Kidney (tissue), 14 donors: ENCODE measurements around the gene SEC24C. TPM values are rescaled to one million over a fixed set of nuclear protein-coding genes. Genes with fewer than 3 reads are reported as not detected.
A peak's percentile ranks its signal among the peaks of the same experiment; 100 is the strongest.

ENCODE experiments used
- DNase-seq, 5 donors: peaks; one replicate each; pipeline ENCODE4 v3.0.0-alpha.2; 2013 to 2020
- FAIRE-seq: peaks from 2 replicates; lab custom pipeline; 2012; peaks lifted over from hg19 to GRCh38; lab: Jason Lieb, UNC
- H3K27ac ChIP-seq, 2 donors: one replicate each; pipeline ENCODE4 v1.7.0; 2013; ENCODE audit warnings: low read depth in 2 of 2, low read length in 2 of 2, inconsistent platforms in 1 of 2
- H3K27me3 ChIP-seq: one replicate; pipeline ENCODE4 v1.7.1; 2013; ENCODE audit warnings: low read length, inconsistent platforms; ENCODE audit not compliant: control insufficient read depth, insufficient read depth
- H3K36me3 ChIP-seq, 3 donors: one replicate each; pipeline versions ENCODE4 v1.7.0 to v1.7.1; 2013; ENCODE audit warnings: low read length in 3 of 3, control low read depth in 1 of 3, inconsistent platforms in 1 of 3; ENCODE audit not compliant: insufficient read depth in 3 of 3, control insufficient read depth in 2 of 3
- H3K4me1 ChIP-seq, 3 donors: one replicate each; pipeline versions ENCODE4 v1.7.0 to v1.7.1; 2013; ENCODE audit warnings: low read length in 3 of 3, inconsistent platforms in 1 of 3, low read depth in 1 of 3; ENCODE audit not compliant: control insufficient read depth in 2 of 3, insufficient read depth in 2 of 3
- H3K4me3 ChIP-seq, 3 donors: one replicate each; pipeline versions ENCODE4 v1.7.0 to v1.8.1; 2013; ENCODE audit warnings: low read length in 3 of 3, control low read depth in 1 of 3, inconsistent platforms in 1 of 3
- H3K9ac ChIP-seq, 3 donors: one replicate each; pipeline versions ENCODE4 v1.7.0 to v1.7.1; 2013; ENCODE audit warnings: low read length in 3 of 3, control low read depth in 1 of 3, inconsistent platforms in 1 of 3
- H3K9me3 ChIP-seq, 3 donors: one replicate each; pipeline versions ENCODE4 v1.7.0 to v1.7.1; 2013; ENCODE audit warnings: low read length in 3 of 3, control low read depth in 1 of 3, inconsistent platforms in 1 of 3; ENCODE audit not compliant: control insufficient read depth in 2 of 3, insufficient read depth in 1 of 3
- intact Hi-C: fragments of 100-400 bp; cut with DNase I; formaldehyde crosslinking; loops from one replicate; pipeline ENCODE4 v1.11.1; 2022
- polyA plus RNA-seq: library from polyadenylated mRNA; stranded (reverse); fragments of 350-450 nt; fragmentation: Illumina TruSeq; extraction: RNeasy Lipid Tissue Mini Kit (QIAGEN cat#74804); gene quantifications from one replicate; pipeline ENCODE4 v1.2.3, GENCODE V29; 2014; ENCODE audit warnings: low read depth, low replicate concordance; ENCODE audit not compliant: insufficient read depth
- total RNA-seq: library from RNA; stranded (reverse); fragmentation: NEBNext Ultra II Directional; extraction: Animal tissue kit (Norgen Biotek cat#: 25700); gene quantifications from one replicate; pipeline ENCODE4 v1.2.1, GENCODE V29; 2021
- TF ChIP-seq, protein P1 (sequence below): IDR thresholded peaks from 3 replicates; pipeline ENCODE4 v1.5.1; 2012; ENCODE audit warnings: mild to moderate bottlenecking, moderate library complexity, borderline replicate concordance; ENCODE audit not compliant: insufficient read depth; ENCODE audit errors: extremely low read depth
- donor health status: control.
- donor health status: control.
- donor health status: control.
- donor health status: control.
- donor health status: control.
- donor health status: DM: yes; HTN: yes; CAD: no.
- donor health status: Normal renal cell carcinoma (clear cell type).

SEC24C gene
- total and polyA plus RNA-seq, 2 donors from 2014 or later: 39.2 to 66.9 TPM

- Histone ChIP-seq H3K4me1 (peaks cover 0 to 5% (median 3%) of the 10 kb centered on the region in 3 donors), H3K9me3 (no peaks in the 10 kb centered on the region), H3K4me3 (no peak overlapping the region), H3K36me3 (peaks cover 10 to 47% (median 34%) of the 10 kb centered on the region in 3 donors), H3K27me3 (no peaks in the 10 kb centered on the region), H3K9ac (no peak overlapping the region), H3K27ac (no peak overlapping the region)
- intact Hi-C loops: no loop called here
- TF ChIP-seq, protein P1, sequence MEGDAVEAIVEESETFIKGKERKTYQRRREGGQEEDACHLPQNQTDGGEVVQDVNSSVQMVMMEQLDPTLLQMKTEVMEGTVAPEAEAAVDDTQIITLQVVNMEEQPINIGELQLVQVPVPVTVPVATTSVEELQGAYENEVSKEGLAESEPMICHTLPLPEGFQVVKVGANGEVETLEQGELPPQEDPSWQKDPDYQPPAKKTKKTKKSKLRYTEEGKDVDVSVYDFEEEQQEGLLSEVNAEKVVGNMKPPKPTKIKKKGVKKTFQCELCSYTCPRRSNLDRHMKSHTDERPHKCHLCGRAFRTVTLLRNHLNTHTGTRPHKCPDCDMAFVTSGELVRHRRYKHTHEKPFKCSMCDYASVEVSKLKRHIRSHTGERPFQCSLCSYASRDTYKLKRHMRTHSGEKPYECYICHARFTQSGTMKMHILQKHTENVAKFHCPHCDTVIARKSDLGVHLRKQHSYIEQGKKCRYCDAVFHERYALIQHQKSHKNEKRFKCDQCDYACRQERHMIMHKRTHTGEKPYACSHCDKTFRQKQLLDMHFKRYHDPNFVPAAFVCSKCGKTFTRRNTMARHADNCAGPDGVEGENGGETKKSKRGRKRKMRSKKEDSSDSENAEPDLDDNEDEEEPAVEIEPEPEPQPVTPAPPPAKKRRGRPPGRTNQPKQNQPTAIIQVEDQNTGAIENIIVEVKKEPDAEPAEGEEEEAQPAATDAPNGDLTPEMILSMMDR: no peak
- DNase-seq (peak in 1 of 5 donors; percentile 76), FAIRE-seq (no peak)
Measured at GRCh38 chr10:73759512-73760115, 15.4 kb downstream of the SEC24C start.

DNA sequence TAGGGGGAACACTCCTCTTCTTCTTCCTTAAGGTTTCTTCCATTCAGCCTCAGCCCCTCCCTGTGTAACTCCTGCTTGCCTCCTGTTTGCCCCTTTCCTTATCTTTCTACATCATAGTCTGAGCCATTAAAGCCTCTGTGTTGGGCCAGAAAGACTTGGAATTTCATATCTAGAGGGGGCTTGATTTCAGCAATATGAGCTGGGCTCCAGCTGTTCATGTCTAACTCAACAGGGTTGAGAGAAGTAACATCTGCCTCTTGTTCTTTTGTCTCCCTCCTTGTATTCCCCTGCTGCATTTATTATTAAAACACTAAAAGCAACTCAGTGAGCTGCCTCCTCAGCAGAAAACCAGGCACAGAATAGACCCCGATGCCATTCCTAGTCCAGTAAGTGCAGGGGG is 17.6 kb downstream of the SEC24C start:
- FAIRE-seq (no peak), DNase-seq (peak in 1 of 5 donors; percentile 68)
- Histone ChIP-seq H3K36me3 (peaks cover 20 to 68% (median 54%) of the 10 kb centered on the region in 3 donors), H3K9me3 (no peaks in the 10 kb centered on the region), H3K27me3 (no peaks in the 10 kb centered on the region), H3K27ac (no peak overlapping the region), H3K9ac (no peak overlapping the region), H3K4me3 (peak overlapping the region in 1 of 3 donors; percentile 8), H3K4me1 (peaks cover 0 to 5% (median 3%) of the 10 kb centered on the region in 3 donors)
- intact Hi-C loops: no loop called here
- TF ChIP-seq, protein P1: no peak

DNA sequence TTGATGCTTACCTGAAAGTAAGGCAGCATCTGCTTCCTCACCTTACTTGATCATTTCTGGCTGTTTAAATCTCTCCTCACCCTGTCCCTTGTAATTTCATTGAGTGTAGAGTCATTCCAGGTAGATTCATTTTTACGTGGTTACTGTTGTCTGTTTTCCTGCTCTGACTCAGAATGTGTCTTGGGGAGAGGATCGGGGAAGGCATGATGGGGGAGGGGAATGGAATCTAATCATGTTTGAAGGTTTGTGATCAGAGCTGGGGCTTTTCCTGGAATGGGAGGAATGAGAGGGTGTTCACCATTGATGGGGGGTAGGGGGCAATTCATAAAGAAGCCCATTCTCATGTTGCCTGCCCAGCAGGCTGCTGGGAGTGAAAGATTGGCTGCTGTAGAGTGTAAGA is 18.7 kb downstream of the SEC24C start:
- Histone ChIP-seq H3K9ac (no peak overlapping the region), H3K4me1 (peaks cover 0 to 5% (median 3%) of the 10 kb centered on the region in 3 donors), H3K9me3 (no peaks in the 10 kb centered on the region), H3K36me3 (peaks cover 23 to 74% (median 60%) of the 10 kb centered on the region in 3 donors), H3K4me3 (no peak overlapping the region), H3K27ac (no peak overlapping the region), H3K27me3 (no peaks in the 10 kb centered on the region)
- TF ChIP-seq, protein P1: no peak
- intact Hi-C loops: no loop called here
- DNase-seq: no peak
- FAIRE-seq: no peak
